ENCODE data around the gene CLTB. TPM values are rescaled to one million over a fixed set of nuclear protein-coding genes. Genes with fewer than 3 reads are reported as not detected.

CLTB gene
- polyA plus RNA-seq, 3 donors, result 63.2 to 87.6 (median 75.2) TPM

GRCh38 chr5:176386491-176386890 is 29.8 kb downstream of the CLTB start:
- Histone ChIP-seq H3K79me2 (ENCODE audit: insufficient read depth, low read length) (peaks cover 41% of the 10 kb centered on the region), H3K27ac (ENCODE audit: low read depth in 1 of 2, low read length in 2 of 2) (no peak overlapping the region), H3K9ac (ENCODE audit: insufficient read depth, low read length, poor library complexity, severe bottlenecking) (no peak overlapping the region), H3K4me1 (ENCODE audit: control insufficient read depth in 1 of 2, insufficient read depth in 2 of 2, low read length in 2 of 2) (peaks cover 20 to 33% of the 10 kb centered on the region in 2 donors), H4K20me1 (ENCODE audit: insufficient read depth, low read length) (peaks cover 11% of the 10 kb centered on the region), H3K4me2 (replicated peaks; ENCODE audit: extremely low read depth, low read length, poor library complexity, severe bottlenecking) (no peak overlapping the region), H2AFZ (ENCODE audit: insufficient read depth, low read depth, low read length, poor library complexity, severe bottlenecking) (no peak overlapping the region), H3K9me3 (replicated peaks in 1 of 2; ENCODE audit: control insufficient read depth in 1 of 2, insufficient read depth in 1 of 2, low read length in 2 of 2) (no peaks in the 10 kb centered on the region), H3K36me3 (replicated peaks in 1 of 2; ENCODE audit: control insufficient read depth in 1 of 2, insufficient read depth in 2 of 2, low read length in 2 of 2) (peaks cover 39 to 64% of the 10 kb centered on the region in 2 donors), H3K27me3 (ENCODE audit: control insufficient read depth in 2 of 2, insufficient read depth in 2 of 2, low read length in 2 of 2) (no peaks in the 10 kb centered on the region), H3K4me3 (replicated peaks in 1 of 3; ENCODE audit: low read depth in 2 of 3, low read length in 3 of 3) (no peak overlapping the region)
- H3K27ac Mint-ChIP-seq, result peak overlapping the region in 3 of 7 donors; percentile 1 to 18 (median 11)
- no peak overlapping the region for H3K4me3 Mint-ChIP-seq
- DNase-seq, result no peak
- intact Hi-C loops (cut with micrococcal nuclease), result loop anchor here in 1 of 2 donors (10.0 kb wide), 1 partner anchor 148 kb away; the partner anchor contains the start of gene RNF44
- no peaks in the 10 kb centered on the region for H3K9me3 Mint-ChIP-seq
- no peak for TF ChIP-seq CTCF (IDR thresholded peaks at IDR 0.05)
- peaks cover 52 to 61% of the 10 kb centered on the region in 2 donors for H3K36me3 Mint-ChIP-seq
- no CpG with 5 or more reads among the region's 1 CpG for WGBS (ENCODE audit: insufficient coverage)
- peaks cover 34% of the 10 kb centered on the region for H3K4me1 Mint-ChIP-seq
- peaks cover 0 to 2% (median 0%) of the 10 kb centered on the region in 3 donors for H3K27me3 Mint-ChIP-seq (ENCODE audit: low read depth in 3 of 3)

GRCh38 chr5:176384991-176385390 is 31.3 kb downstream of the CLTB start:
- peaks cover 47 to 55% of the 10 kb centered on the region in 2 donors for H3K36me3 Mint-ChIP-seq
- 85% methylated on average over 9 of the region's 12 CpGs for WGBS (ENCODE audit: insufficient coverage)
- no peak overlapping the region for H3K4me3 Mint-ChIP-seq
- no peaks in the 10 kb centered on the region for H3K27me3 ChIP-seq (ENCODE audit: control insufficient read depth in 2 of 2, insufficient read depth in 2 of 2, low read length in 2 of 2)
- no peaks in the 10 kb centered on the region for H3K9me3 ChIP-seq (replicated peaks in 1 of 2; ENCODE audit: control insufficient read depth in 1 of 2, insufficient read depth in 1 of 2, low read length in 2 of 2)
- peaks cover 16 to 27% of the 10 kb centered on the region in 2 donors for H3K4me1 ChIP-seq (ENCODE audit: control insufficient read depth in 1 of 2, insufficient read depth in 2 of 2, low read length in 2 of 2)
- peaks cover 39 to 62% of the 10 kb centered on the region in 2 donors for H3K36me3 ChIP-seq (replicated peaks in 1 of 2; ENCODE audit: control insufficient read depth in 1 of 2, insufficient read depth in 2 of 2, low read length in 2 of 2)
- intact Hi-C loops (cut with micrococcal nuclease), result loop anchor here in 1 of 2 donors (10.0 kb wide), 1 partner anchor 150 kb away; the partner anchor contains the start of gene RNF44
- H2AFZ ChIP-seq (ENCODE audit: insufficient read depth, low read depth, low read length, poor library complexity, severe bottlenecking), result no peak overlapping the region
- no peak for DNase-seq
- no peak overlapping the region for H3K4me2 ChIP-seq (replicated peaks; ENCODE audit: extremely low read depth, low read length, poor library complexity, severe bottlenecking)
- H3K9me3 Mint-ChIP-seq, result no peaks in the 10 kb centered on the region
- no peak overlapping the region for H3K27ac ChIP-seq (ENCODE audit: low read depth in 1 of 2, low read length in 2 of 2)
- H3K4me3 ChIP-seq (replicated peaks in 1 of 3; ENCODE audit: low read depth in 2 of 3, low read length in 3 of 3), result no peak overlapping the region
- no peak for TF ChIP-seq CTCF (IDR thresholded peaks at IDR 0.05)
- H3K27ac Mint-ChIP-seq, result peak overlapping the region in 1 of 7 donors; percentile 26
- no peak overlapping the region for H3K9ac ChIP-seq (ENCODE audit: insufficient read depth, low read length, poor library complexity, severe bottlenecking)
- peaks cover 33% of the 10 kb centered on the region for H3K79me2 ChIP-seq (ENCODE audit: insufficient read depth, low read length)
- H3K27me3 Mint-ChIP-seq (ENCODE audit: low read depth in 3 of 3), result peaks cover 0 to 2% (median 0%) of the 10 kb centered on the region in 3 donors
- peaks cover 30% of the 10 kb centered on the region for H3K4me1 Mint-ChIP-seq
- peaks cover 11% of the 10 kb centered on the region for H4K20me1 ChIP-seq (ENCODE audit: insufficient read depth, low read length)
